Brain microvascular endothelial cell (primary cell): ENCODE measurements around the gene CALM1.

ENCODE experiments used
- DNase-seq: peaks from one replicate; pipeline ENCODE4 v3.0.0-alpha.2; 2020
- H3K27ac ChIP-seq: fragments of 250-450 bp; sonication (Bioruptor Pico); 2 replicates; pipeline ENCODE4 v1.5.1; 2020; ENCODE audit warnings: mild to moderate bottlenecking, moderate library complexity
- H3K27me3 ChIP-seq: fragments of 250-450 bp; sonication (Bioruptor Pico); replicated peaks from 2 replicates; pipeline ENCODE4 v1.5.1; 2020; ENCODE audit warnings: mild to moderate bottlenecking
- H3K36me3 ChIP-seq: fragments of 250-450 bp; sonication (Bioruptor Pico); replicated peaks from 2 replicates; pipeline ENCODE4 v1.5.1; 2020; ENCODE audit warnings: mild to moderate bottlenecking
- H3K4me3 ChIP-seq: 2 replicates; pipeline ENCODE4 v1.5.1; 2011; ENCODE audit warnings: low read depth, mild to moderate bottlenecking, control low read depth, low read length, moderate library complexity
- CTCF ChIP-seq: IDR thresholded peaks from 2 replicates; pipeline ENCODE4 v1.5.1; 2011; ENCODE audit warnings: low read depth, mild to moderate bottlenecking, moderate library complexity, low read length, control low read depth, inconsistent platforms; ENCODE audit errors: missing control alignments
- in situ Hi-C: cut with HindIII; loops from 2 replicates; pipeline ENCODE4 v1.10.0; 2017; ENCODE audit warnings: low sequenced_read_pairs, low pct_ligation_motif_present

CALM1 gene

DNA sequence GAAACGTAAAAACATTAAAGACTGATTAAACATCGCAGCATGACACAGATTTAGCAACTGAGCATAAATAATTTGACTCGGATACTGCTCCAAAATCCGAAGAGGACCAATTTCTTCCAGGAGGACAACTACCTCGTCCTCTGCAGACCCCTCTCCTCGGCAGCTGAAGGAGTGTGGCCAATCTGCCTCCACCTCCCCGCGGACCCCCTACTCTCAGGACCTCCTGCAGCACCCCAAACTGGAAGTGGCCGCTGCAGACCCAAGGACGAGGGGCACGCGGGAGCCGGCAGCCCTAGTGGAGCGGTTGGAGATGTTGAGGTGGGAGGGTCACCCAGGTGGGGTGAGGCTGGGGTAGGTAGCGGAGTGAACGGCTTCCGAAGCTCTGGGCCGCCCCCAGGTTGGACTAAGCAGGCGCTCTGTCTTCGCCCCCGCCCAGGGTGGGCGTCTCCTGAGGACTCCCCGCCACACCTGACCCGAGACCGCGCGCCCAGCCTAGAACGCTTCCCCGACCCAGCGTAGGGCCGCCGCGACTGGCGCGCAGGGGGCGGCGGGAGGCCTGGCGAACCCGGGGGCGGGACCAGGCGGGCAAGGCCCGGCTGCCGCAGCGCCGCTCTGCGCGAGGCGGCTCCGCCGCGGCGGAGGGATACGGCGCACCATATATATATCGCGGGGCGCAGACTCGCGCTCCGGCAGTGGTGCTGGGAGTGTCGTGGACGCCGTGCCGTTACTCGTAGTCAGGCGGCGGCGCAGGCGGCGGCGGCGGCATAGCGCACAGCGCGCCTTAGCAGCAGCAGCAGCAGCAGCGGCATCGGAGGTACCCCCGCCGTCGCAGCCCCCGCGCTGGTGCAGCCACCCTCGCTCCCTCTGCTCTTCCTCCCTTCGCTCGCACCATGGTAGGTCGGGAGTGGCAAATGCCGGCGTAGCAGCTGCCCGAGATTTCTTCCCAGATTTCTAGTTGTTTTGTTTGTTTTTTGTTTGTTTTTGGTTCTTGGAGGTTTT lies at the start of gene CALM1:
CALM1 (plus strand) TSS at position 689 of the 999 bp plus-strand sequence; CDS start at position 891, 202 bp downstream.
- Histone ChIP-seq H3K36me3 (peaks cover 11% of the 10 kb centered on the region), H3K4me3 (peak within 1 kb of the TSS; percentile 95), H3K27me3 (no peaks in the 10 kb centered on the region), H3K27ac (peak within 1 kb of the TSS; percentile 44)
- no peak for TF ChIP-seq CTCF
- in situ Hi-C loops = no loop called here
- peak; percentile 81 for DNase-seq

GRCh38 chr14:90348270-90348669 lies 48.6 kb upstream of the CALM1 start:
- H3K4me3 ChIP-seq = no peak overlapping the region
- no peaks in the 10 kb centered on the region for H3K27me3 ChIP-seq
- in situ Hi-C loops = no loop called here
- TF ChIP-seq CTCF = no peak
- no peak for DNase-seq
- H3K36me3 ChIP-seq = no peaks in the 10 kb centered on the region
- H3K27ac ChIP-seq = no peak overlapping the region

DNA sequence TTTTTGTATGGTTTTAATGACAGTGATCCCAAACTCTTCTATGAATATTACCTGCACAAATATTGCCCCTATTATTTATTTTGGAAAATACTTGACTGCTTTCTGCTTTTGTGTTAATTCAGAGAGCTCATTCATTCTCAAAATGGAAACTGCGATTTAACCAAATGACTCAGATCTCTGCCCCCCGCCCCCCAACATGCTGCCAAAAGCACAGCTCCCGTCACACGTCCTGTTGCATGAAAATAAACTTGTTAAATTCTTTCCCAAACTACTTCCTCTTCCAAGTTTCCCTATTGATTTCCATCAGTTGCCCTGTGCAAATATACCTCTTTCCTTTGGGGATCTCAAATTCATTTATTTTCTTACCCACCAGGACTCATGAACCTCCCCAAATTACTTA lies 47.1 kb upstream of the CALM1 start:
- Histone ChIP-seq H3K27me3 (no peaks in the 10 kb centered on the region), H3K4me3 (no peak overlapping the region), H3K27ac (no peak overlapping the region), H3K36me3 (no peaks in the 10 kb centered on the region)
- TF ChIP-seq CTCF = no peak
- DNase-seq = no peak
- in situ Hi-C loops = no loop called here

GRCh38 chr14:90354551-90355298 lies 42.1 kb upstream of the CALM1 start:
- Histone ChIP-seq H3K27me3 (no peaks in the 10 kb centered on the region), H3K4me3 (no peak overlapping the region), H3K27ac (no peak overlapping the region), H3K36me3 (no peaks in the 10 kb centered on the region)
- TF ChIP-seq CTCF = no peak
- no peak for DNase-seq
- in situ Hi-C loops = no loop called here

- H3K36me3 ChIP-seq = no peaks in the 10 kb centered on the region
- TF ChIP-seq CTCF = no peak
- in situ Hi-C loops = no loop called here
- no peak overlapping the region for H3K27ac ChIP-seq
- H3K4me3 ChIP-seq = no peak overlapping the region
- H3K27me3 ChIP-seq = no peaks in the 10 kb centered on the region
- no peak for DNase-seq
Observed at GRCh38 chr14:90355540-90356518, 41.0 kb upstream of the CALM1 start.
